HG02973 (cell line): Measurements from ENCODE around the gene TTC28.

ENCODE experiments used
- ATAC-seq: cut with Tn5 transposase; IDR thresholded peaks from one replicate; pipeline ENCODE4 v1.9.1; 2021; ENCODE audit warnings: moderate library complexity; ENCODE audit not compliant: unreplicated experiment

TTC28 gene

DNA sequence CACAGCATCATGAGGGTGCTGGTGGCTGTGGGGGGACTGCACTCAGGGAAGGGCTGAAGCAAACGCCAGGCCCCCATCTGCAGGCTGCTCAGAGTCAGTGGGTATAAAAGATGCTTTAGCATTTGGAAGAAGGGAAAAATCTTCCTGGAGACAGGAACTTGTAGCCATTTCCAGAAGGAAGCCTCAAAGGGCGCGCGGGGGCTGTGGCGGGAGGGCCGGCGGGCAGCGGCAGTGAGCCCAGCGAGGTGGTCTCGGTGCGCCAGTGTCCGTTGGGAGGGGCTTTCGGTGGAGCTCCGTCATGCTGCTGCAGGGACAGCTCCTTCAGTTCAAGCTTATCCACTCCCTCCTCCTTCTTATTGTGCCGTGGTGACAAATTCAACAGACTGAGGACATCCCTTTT, 697.5 kb downstream of the TTC28 start:
- no peak for ATAC-seq

DNA sequence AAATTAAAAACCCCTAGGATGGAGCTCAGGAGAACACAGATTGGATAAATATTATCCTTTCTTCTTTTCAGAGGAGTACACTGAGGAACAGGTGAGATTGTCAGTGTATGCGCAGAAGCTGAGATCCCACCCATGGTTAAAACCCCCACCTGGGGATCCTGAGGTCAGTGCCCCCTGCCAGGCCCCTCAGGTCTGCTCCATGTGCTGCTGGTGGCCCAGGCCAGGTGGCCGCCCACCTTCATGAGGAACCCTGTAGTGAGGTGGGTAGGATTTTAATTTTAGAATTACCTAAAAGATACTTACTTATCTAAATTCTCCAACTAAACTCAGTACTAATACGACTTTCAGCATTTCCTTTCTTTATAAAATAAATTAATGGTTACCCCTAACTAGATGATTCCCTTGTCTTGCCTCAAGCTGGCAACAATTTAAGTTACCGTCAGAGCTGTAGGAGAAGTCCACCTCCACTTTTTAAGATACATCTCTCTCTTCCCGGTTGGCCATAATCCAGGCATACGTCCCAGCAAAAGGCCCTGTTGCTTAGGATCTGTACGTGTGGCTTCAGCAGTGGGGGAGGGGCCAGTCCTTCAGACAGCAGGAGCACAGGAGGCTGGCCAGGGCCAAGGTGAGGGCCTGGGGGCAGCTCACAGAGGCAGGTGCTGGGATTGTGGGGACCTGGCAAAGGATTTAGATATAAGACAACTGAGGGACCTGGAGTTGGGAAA, 699.1 kb downstream of the TTC28 start:
- ATAC-seq = no peak

- ATAC-seq = no peak
Observed at GRCh38 chr22:27978802-27979201, 700.8 kb downstream of the TTC28 start.

GRCh38 chr22:27978317-27978716, 701.3 kb downstream of the TTC28 start:
- ATAC-seq = no peak

DNA sequence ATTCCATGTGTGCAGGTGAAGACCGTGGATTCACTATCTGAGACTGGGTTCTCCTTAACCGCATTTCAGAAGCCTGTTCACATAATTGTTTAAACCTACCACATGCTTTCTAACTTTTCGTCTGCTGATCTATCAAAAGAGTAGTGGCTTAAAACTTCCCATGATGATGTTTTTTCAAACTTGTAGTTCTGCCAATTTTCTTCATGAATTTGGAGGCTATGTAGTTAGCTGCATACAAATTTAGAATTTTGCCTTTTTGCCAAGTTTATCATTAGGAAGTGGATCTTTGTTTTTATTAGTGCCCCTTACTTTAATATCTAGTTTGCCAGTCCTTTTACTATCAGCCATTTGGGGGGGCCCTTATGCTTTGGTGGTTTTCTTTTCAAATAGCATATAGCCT, 703.1 kb downstream of the TTC28 start:
- no peak for ATAC-seq

GRCh38 chr22:27975381-27976013, 704.1 kb downstream of the TTC28 start:
- ATAC-seq = no peak

GRCh38 chr22:27973846-27974245, 705.8 kb downstream of the TTC28 start:
- ATAC-seq = no peak

DNA sequence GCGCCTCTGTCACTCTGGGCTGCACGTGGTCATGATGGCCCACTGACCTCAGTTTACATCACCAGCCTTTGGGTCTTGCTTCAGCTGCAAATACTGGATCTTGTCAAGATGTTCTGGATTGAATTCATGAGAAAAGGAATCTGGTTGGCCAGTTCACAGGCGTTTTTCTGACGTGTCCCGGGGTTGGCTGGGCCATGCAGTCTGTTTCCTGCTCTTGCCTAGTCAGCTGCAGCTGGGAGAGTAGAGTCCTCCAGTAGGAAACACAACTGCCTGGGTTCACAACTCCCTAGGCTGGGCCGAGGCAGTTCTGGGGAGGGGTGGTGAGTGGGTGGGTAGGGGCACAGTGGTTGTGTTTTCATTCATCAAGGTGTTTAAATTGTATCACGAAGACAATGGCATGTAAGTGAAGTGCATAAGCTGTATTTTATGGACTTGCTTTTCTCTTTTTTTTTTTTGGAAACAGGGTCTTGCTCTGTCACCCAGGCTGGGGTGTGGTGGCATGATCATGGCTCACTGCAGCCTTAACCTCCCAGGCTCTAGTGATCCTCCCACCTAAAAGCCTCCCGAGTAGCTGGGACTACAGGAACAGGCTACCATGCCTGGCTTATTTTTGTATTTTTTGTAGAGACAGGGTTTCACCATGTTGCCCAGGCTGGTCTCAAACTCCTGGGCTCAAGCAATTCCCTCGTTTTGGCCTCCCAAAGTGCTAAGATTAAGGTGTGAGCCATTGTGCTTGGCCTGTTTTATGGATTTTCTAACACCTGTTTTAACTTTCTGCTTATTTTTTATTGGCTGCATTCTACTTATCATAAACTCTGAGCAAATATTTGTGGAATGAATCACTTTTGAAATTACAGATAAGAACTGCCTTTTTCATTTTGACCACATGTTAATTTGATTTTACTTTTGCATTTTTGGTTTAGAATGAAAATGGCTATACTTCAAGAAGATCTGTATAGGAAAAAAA, 706.6 kb downstream of the TTC28 start:
- no peak for ATAC-seq

DNA sequence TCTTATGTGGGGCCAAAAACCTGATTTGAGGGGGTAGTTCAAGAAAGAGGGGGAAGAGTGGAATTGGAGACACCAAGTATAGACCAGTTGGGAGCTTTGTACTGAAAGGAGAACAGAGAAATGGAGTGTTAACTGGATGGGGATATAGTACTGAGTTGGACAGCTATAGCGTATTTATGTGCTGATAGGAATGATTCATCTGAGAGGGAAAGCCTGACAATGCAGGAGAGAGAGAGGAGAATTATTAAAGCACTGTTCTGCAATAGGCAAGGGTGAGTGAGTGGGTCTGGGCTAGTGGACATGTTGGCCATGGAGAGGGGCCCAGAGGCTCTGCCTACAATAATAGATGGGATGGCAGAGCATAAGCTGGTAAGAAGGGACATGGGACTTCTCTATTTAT, 707.7 kb downstream of the TTC28 start:
- no peak for ATAC-seq

GRCh38 chr22:27970596-27971220, 708.9 kb downstream of the TTC28 start:
- ATAC-seq = no peak

- ATAC-seq = no peak
Observed at GRCh38 chr22:27966168-27967064, 713.2 kb downstream of the TTC28 start.

GRCh38 chr22:27962268-27963044, 717.2 kb downstream of the TTC28 start:
- ATAC-seq = no peak

- no peak for ATAC-seq
Observed at GRCh38 chr22:27961680-27962079, 718.0 kb downstream of the TTC28 start.

DNA sequence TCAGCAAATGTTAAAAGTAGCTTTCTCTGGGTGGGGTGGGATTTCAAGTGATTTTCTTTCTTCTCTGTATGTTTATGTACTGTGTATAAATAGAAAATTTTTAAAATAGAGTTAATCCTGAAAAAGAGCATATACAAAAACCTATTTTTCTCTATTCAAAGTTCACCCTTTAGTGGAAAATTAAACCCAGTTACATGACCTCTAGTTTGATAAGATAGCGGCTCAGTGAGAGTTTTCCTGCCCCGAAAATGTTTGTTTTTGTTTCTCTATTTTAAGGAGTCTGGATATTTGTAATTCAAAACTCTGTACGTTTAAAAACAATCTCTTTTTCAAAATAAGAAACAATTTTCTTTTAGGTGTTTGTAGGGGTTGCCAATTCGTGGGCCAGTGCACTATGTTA, 718.5 kb downstream of the TTC28 start:
- ATAC-seq = no peak

DNA sequence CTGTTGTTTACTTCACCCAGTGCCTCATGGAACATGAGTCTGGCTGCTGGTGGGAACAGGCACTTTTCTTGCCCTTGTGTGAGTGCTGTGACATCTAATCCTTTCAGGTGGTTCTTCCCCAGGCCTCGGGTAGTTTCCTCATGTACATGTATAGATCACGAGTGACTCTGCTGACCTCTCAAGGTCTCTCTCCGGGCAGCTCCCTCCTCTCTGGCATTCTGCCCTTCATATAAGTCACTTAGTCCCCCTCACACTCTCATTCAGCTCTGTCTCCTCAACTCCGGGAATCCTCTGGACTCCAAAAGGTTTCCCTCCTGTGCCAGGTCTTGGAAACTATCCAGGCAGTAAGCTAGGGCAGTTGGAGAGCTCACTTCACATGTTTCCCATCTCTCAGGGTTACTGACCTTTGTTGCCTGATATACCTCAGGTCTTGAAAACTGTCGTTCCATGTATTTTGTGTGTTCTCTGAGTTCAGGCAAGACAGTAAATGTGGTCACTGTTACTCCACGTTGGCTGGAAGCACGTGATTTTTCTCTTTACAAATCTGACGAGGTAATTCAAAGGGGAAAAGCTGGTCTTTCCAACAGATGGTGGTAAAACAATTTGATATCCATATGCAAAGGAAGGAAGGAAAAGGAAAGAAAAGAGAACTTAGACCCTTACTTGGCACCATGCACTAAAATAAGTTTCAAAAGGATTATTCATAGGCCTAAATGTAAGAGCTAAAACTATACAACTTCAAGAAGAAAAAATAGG, 720.1 kb downstream of the TTC28 start:
- no peak for ATAC-seq

DNA sequence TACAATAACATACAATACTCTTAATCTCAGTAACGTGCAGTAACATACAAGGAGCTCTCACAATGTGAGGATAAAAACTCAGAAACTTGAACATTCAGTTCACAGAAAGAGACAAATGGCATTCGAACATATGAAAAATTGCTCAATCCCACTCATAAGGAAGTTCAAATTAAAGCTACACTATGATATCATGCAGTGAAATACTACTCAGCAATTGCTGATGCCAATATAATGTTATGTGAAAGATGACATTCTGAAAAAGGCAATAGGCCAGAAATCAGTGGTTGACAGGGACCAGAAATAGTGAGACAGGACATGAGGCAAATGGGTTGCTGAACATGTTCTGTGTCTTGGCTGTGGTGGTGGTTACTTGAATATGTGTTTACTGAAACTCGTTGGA, 726.9 kb downstream of the TTC28 start:
- no peak for ATAC-seq

GRCh38 chr22:27952091-27952490, 727.5 kb downstream of the TTC28 start:
- no peak for ATAC-seq

GRCh38 chr22:27949421-27949820, 730.2 kb downstream of the TTC28 start:
- no peak for ATAC-seq

GRCh38 chr22:27948569-27948968, 731.1 kb downstream of the TTC28 start:
- no peak for ATAC-seq
